GM19438 (cell line): ENCODE results near the gene ARPC4.

ENCODE experiments used
- ATAC-seq: cut with Tn5 transposase; IDR thresholded peaks from one replicate; pipeline ENCODE4 v1.9.1; 2021; ENCODE audit warnings: low read depth; ENCODE audit not compliant: unreplicated experiment

The ARPC4 gene

GRCh38 chr3:9792405-9793160, at the start of gene ARPC4, which contains the start of gene TADA3:
ARPC4 (plus strand) TSS chr3:9793082; CDS start chr3:9793122, 40 bp downstream.
TADA3 (minus strand) TSS chr3:9792473; CDS start chr3:9791466, 1,007 bp downstream.
- peak; percentile 82 for ATAC-seq

DNA sequence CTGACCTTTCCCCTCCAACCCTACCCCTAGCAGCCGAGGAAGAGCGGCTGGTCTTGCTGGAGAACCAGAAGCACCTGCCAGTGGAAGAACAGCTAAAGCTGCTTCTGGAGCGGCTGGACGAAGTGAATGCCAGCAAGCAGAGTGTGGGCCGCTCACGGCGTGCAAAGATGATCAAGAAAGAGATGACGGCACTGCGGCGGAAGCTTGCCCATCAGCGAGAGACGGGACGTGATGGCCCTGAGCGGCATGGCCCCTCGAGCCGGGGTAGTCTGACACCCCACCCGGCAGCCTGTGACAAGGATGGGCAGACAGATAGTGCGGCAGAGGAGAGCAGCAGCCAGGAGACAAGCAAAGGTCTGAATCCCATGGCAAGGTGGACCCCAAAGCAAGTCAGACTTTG, 49.3 kb upstream of the ARPC4 start:
- ATAC-seq = no peak

- no peak for ATAC-seq
Observed at GRCh38 chr3:9744162-9744561, 48.7 kb upstream of the ARPC4 start.

DNA sequence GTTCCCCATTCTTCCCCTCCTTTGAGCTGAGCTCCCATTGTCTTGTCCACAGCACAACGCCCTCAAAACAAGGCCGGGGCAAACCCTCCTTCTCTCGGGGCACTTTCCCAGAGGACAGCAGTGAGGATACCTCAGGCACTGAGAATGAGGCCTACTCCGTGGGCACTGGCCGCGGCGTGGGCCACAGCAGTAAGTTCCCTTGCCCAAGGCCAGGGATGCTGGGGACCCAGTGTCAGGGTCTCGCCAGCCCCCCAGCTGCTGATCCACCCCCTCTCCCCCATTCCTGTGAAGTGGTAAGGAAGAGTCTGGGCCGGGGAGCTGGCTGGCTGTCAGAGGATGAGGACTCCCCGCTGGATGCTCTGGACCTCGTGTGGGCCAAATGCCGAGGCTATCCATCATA, 47.4 kb upstream of the ARPC4 start:
- ATAC-seq = no peak

GRCh38 chr3:9746330-9746729, 46.6 kb upstream of the ARPC4 start:
- no peak for ATAC-seq

- ATAC-seq = no peak
Observed at GRCh38 chr3:9747267-9747666, 45.6 kb upstream of the ARPC4 start.

GRCh38 chr3:9748031-9748430, 44.9 kb upstream of the ARPC4 start:
- ATAC-seq = no peak

DNA sequence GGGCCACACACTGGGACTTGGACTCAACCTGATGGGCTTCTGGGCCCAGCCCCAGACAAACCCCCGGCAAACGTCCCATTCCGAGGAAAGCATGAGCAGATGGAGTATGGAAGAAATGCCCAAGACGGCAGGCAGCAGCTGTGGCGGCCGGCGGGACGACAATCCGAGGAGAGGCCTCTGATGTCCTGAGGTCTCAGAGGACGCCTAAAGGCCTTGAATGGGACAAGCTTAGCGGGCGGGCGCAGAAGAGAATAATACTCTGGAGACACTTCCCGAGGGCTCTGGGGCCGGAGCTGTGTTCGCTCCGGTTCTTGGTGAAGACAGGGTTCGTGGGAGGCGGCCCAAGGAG, 43.6 kb upstream of the ARPC4 start:
- peak; percentile 4 for ATAC-seq

GRCh38 chr3:9749645-9750555, 43.0 kb upstream of the ARPC4 start, which contains the start of gene OGG1:
OGG1 (plus strand) TSS chr3:9749952; CDS start chr3:9750287, 335 bp downstream.
- peak; percentile 93 for ATAC-seq

DNA sequence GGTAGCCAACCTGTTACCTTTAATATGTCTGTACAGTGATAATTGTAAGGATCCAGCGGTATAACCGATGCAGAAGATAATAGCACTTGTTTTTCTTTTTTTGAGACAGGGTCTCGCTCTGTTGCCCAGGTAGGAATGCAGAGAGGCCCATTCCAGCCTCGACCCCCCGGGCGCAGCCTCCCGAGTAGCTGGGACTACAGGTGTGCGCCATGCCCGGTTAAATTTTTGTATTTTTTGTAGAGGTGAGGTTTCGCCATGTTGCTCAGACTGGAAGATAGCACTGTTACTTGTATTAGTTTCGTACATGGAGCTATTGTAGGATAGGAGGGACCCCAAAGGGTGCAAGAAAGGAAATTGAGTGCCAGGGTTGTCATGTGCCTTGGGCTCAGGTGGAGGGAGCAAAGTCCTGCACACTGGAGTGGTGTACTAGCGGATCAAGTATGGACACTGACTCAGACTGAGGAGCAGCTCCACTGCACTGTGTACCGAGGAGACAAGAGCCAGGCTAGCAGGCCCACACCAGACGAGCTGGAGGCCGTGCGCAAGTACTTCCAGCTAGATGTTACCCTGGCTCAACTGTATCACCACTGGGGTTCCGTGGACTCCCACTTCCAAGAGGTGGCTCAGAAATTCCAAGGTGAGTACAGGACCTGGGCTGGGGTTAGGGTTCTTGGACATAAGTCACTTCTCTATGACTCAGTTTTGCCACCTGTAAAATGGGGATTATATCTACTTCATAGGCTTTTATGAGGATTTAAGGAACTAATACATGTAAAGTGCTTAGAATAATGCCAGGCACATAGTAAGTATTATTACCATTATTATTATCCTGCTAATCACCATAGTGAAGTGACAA, 42.1 kb upstream of the ARPC4 start:
- no peak for ATAC-seq

DNA sequence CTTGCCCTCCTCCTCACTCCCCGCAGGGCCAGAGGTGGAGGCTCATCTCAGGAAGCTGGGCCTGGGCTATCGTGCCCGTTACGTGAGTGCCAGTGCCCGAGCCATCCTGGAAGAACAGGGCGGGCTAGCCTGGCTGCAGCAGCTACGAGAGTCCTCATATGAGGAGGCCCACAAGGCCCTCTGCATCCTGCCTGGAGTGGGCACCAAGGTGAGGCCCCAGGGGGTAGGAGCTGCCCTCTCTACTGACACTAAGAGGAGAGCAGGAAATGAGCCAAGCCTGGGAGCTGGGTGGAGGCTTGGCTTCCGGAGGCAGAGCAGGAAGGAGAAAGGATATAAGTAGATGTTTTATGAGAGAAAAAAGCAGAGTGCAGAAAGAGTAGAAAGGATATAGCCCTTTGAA, 38.2 kb upstream of the ARPC4 start:
- no peak for ATAC-seq

DNA sequence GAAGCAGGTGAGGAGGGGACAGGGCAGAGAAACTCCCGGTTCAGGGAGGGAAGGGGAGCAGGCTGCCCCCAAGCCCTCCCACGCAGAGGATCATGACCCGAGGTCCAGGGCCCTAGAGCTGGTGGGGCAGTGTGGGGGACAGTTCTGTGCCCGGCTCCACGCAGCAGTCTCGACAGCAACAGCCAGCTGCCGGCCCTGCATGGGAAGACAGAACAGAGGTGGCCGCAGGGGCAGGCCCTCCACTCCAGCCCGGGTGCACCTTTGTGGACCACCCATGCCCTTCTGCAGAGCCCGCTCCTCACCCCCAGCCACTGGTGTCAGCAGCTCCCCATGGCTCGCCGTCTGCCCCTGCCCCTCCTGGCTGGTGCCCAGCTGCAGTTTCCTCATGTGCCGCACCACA, 35.5 kb upstream of the ARPC4 start:
- ATAC-seq = no peak

DNA sequence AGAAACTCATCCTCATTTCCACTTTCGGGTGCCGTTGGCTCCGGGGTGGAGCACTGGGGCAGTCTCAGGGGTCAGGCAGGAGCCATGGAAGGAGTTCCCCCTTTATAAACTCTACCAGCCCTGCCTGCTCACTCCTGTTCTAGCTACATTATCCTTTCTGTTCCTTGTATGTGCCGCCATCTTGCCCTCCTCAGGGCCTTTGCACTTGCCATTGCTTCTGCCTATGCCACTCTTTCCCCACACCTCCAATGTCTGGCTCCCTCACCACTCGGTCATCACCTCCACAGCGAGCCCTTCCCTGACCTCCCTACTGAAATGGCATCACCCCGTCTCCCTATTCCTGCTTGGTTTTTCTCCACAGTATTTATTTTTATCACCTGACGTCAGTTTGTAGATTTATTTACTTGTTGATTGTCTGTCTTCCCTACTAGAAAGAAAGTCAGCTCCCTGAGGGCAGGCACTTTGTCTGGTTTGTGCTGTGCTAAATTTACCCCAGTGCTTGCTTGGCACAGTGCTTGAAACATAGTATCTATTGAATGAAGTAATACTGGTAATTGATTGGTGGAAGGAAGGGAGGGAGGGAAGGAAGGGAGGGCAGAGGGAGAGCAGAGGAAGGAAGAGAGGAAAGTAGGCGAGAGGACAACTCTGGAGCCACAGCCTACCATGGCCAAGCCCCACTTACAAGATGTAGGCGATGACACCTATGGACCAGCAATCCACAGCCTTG, 31.9 kb upstream of the ARPC4 start:
- ATAC-seq = no peak

DNA sequence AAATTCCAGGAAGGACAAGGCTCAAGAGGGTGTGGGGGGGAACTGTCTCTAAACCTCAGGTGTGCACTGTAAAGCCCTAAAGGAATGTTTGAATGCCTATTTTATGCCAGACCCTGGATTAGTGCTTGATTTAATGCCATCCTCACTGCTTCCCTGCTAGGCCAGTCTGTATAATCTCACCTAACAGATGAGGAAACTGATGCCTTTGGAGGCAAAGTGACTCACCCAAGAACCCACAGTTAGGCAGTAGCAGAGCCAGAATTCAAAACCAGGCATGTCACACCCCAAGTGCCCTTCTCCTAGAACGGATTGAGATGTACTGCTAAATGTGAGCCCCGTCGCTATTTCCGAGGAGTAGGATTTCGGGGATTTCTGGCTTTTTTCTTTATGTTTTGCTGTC, 31.0 kb upstream of the ARPC4 start:
- ATAC-seq = no peak

DNA sequence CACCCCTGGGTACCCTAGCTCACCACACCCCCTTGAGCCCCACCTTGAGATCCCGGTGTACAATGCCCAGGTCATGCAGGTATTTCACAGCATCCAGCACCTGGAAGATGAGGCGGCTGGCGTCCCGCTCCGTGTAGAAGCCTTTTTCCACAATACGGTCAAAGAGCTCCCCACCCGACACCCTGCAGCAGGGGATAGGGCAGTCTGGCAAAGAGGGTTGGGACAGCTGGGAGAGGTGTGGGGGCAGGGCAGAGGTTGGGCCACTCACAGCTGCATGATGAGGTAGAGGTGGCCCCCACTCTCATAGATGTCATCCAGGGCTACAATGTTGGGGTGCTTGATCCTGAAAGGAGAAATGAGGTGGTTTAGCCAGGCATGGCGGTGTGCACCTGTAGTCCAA, 30.0 kb upstream of the ARPC4 start:
- ATAC-seq = no peak

- no peak for ATAC-seq
Observed at GRCh38 chr3:9765865-9766264, 27.0 kb upstream of the ARPC4 start.

DNA sequence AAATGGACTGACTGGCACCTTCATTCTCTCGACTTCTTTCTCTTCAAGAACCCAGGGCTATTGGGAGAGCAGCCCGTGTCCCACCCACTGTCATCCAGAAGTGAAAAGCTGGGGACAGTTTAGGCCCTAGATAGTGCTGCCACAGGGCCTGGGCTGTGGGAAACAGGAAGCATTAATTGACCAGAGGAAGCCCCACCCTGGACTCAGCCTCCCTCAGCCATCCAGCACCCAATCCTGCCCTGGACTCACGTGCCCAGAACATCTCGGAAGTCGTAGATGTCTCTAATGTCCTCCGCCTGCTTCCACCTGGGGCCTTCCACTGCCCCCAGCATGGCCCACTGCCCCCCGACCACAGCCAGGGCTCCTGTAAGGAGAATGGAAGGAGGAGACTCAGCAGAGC, 25.5 kb upstream of the ARPC4 start:
- no peak for ATAC-seq

GRCh38 chr3:9768141-9768775, 24.6 kb upstream of the ARPC4 start:
- no peak for ATAC-seq

GRCh38 chr3:9769012-9769411, 23.9 kb upstream of the ARPC4 start:
- no peak for ATAC-seq
